Sigmoid colon (tissue), 4 donors: ENCODE results near the gene LETM1.

Experiments used
- EP300 ChIP-seq, 4 donors: sonication (generic); formaldehyde crosslinking; IDR thresholded peaks; one replicate each; pipeline ENCODE4 v1.6.1; 2017; ENCODE audit warnings: antibody characterized with exemption in 4 of 4
- POLR2A ChIP-seq, 2 donors: fragments of 450-650 bp; IDR thresholded peaks; one replicate each; pipeline ENCODE4 v1.6.1; 2016; ENCODE audit warnings: antibody characterized with exemption in 2 of 2, mild to moderate bottlenecking in 2 of 2, moderate library complexity in 2 of 2
- POLR2AphosphoS5 ChIP-seq, 4 donors: sonication (generic); formaldehyde crosslinking; IDR thresholded peaks; one replicate each; pipeline ENCODE4 v1.6.1; 2017; ENCODE audit warnings: antibody characterized with exemption in 4 of 4
- TF ChIP-seq, protein P1 (sequence below), 4 experiments: fragments of 450-650 bp in 3 of 4; fragments of 200-600 bp in 1 of 4; IDR thresholded peaks; one replicate each; pipeline ENCODE4 v1.5.1; 2016 to 2019; ENCODE audit warnings: antibody characterized with exemption in 4 of 4, mild to moderate bottlenecking in 3 of 4, moderate library complexity in 2 of 4

DNA sequence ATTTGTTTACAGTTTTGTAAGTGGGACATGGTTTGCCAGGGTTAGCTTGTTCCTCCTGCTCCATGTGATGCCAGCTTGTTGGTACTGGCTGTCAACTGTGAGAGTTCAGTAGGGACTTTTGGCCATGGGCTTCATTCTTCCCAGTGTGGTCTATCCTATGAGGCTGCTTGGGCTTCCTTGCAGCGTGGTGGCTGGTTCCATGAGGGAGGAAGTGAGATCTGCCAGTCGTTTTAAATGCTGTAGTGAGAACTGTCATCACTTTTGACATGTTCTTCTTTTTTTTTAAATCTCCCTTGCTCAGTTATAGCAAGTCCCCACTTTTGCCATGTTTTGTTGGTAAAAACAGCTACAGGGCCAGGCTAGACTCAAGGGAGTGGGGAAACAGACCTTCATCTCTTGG is 31.1 kb upstream of the LETM1 start:
- TF ChIP-seq EP300 (IDR thresholded peaks at IDR 0.05), result no peak
- TF ChIP-seq POLR2A (IDR thresholded peaks at IDR 0.05), result no peak
- TF ChIP-seq, protein P1, sequence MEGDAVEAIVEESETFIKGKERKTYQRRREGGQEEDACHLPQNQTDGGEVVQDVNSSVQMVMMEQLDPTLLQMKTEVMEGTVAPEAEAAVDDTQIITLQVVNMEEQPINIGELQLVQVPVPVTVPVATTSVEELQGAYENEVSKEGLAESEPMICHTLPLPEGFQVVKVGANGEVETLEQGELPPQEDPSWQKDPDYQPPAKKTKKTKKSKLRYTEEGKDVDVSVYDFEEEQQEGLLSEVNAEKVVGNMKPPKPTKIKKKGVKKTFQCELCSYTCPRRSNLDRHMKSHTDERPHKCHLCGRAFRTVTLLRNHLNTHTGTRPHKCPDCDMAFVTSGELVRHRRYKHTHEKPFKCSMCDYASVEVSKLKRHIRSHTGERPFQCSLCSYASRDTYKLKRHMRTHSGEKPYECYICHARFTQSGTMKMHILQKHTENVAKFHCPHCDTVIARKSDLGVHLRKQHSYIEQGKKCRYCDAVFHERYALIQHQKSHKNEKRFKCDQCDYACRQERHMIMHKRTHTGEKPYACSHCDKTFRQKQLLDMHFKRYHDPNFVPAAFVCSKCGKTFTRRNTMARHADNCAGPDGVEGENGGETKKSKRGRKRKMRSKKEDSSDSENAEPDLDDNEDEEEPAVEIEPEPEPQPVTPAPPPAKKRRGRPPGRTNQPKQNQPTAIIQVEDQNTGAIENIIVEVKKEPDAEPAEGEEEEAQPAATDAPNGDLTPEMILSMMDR (IDR thresholded peaks at IDR 0.05), result no peak
- TF ChIP-seq POLR2AphosphoS5 (IDR thresholded peaks at IDR 0.05), result no peak
